ENCODE data around the gene GPBP1. TPM values are rescaled to one million over a fixed set of nuclear protein-coding genes. Genes with fewer than 3 reads are reported as not detected.
A peak's percentile ranks its signal among the peaks of the same experiment; 100 is the strongest.

The GPBP1 gene
- total and polyA plus RNA-seq, 2 donors (not counting 3 experiments of a cell fraction or from before 2014, with no cell fraction given), result 11.7 to 57.4 TPM

DNA sequence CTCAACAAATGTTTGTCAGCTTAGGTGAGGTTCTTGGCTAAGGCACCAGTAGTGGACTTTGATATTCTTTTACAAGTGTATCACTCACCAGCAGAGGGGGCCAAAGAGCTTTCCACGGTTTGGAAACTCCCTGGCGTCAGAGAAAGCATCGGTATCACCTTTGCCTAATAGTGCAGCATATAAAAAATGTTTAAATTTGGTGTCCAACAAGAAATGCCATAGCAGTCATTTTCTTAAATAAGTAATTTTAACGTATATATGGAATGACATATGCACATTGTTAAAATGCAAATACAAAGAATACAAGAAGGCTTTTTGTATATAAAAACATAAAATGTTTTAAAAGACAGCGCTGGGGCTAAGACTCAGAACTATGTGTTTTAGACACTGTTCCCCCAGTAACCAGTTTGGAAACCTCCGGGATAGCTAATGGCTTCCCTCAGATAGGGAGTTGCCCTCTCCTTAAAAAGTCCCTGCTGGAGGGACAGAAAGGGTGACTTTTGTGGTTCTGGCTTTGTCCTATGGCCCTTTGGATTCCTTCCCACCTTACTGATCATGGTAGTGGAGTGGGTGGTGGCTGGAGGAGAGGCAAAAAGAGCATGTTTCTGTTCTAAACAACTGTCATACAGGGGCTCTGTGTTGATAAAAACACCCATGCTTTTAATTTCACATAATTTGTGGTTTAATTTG lies 124.6 kb downstream of the GPBP1 start:
- peak overlapping the region; percentile 31 for H3K4me2 ChIP-seq (ENCODE audit: insufficient read depth, low read length)
- no peaks in the 10 kb centered on the region for H3K27me3 ChIP-seq (ENCODE audit: control insufficient read depth in 2 of 2, insufficient read depth in 2 of 2, low read length in 2 of 2)
- no peaks in the 10 kb centered on the region for H3K9me1 ChIP-seq (replicated peaks; ENCODE audit: control insufficient read depth, extremely low read depth, insufficient read depth, low read length)
- H3K4me3 ChIP-seq (replicated peaks in 1 of 3; ENCODE audit: insufficient read depth in 1 of 3, low read depth in 1 of 3, low read length in 3 of 3), result no peak overlapping the region
- TF ChIP-seq FOS (IDR thresholded peaks at IDR 0.05; ENCODE audit: borderline replicate concordance, insufficient read depth, low read length) (no peak), CTCF (IDR thresholded peaks at IDR 0.05; ENCODE audit: extremely low read depth in 1 of 2, insufficient read depth in 1 of 2, low read depth in 1 of 2, low read length in 2 of 2) (peak; percentile 72 to 73)
- peak overlapping the region; percentile 63 for H2AFZ ChIP-seq (ENCODE audit: low read depth, low read length)
- no peaks in the 10 kb centered on the region for H3K79me2 ChIP-seq (ENCODE audit: control insufficient read depth, insufficient read depth, low read length)
- peak; percentile 86 for DNase-seq (ENCODE audit: low read depth, low spot score)
- intact Hi-C loops (cut with micrococcal nuclease) (loop anchor here (1.0 to 5.0 kb wide), 8 partner anchors 136 to 1164 kb away; no protein-coding TSS in a partner anchor), dilution Hi-C loops (cut with MboI; ENCODE audit: extremely low pct_ligation_motif_present, low sequenced_read_pairs) (no loop called here)
- H3K9ac ChIP-seq (replicated peaks; ENCODE audit: extremely low read depth, insufficient read depth, low read length), result no peak overlapping the region
- CTCF ChIA-PET, result interaction anchor here (0.6 to 4.5 kb wide), 64 partner anchors 11 to 1551 kb away, joined by 3 to 114 read pairs (median 4); partner anchors contain the start of gene PLK2
- no TSS peak for BruUV-seq (replicated peaks)
- peak overlapping the region; percentile 47 for H3K27ac ChIP-seq (ENCODE audit: insufficient read depth, low read depth, low read length)
- H4K20me1 ChIP-seq (replicated peaks; ENCODE audit: control insufficient read depth, extremely low read depth, insufficient read depth, low read length), result no peaks in the 10 kb centered on the region
- peaks cover 10% of the 10 kb centered on the region for H3K4me1 ChIP-seq (ENCODE audit: control insufficient read depth, extremely low read depth, insufficient read depth, low read length)
- FAIRE-seq, result peak; percentile 81
- H3K9me3 ChIP-seq (replicated peaks; ENCODE audit: control insufficient read depth, insufficient read depth, low read length), result no peaks in the 10 kb centered on the region
- POLR2A ChIA-PET, result interaction anchor here (0.7 to 1.5 kb wide), 3 partner anchors 196 to 1162 kb away, joined by 3 to 17 read pairs (median 4); partner anchors contain the start of gene PLK2
- no peaks in the 10 kb centered on the region for H3K36me3 ChIP-seq (ENCODE audit: control insufficient read depth in 2 of 2, extremely low read depth in 1 of 2, insufficient read depth in 2 of 2, low read length in 2 of 2)

GRCh38 chr5:57298985-57299491 lies 125.2 kb downstream of the GPBP1 start:
- ChIA-PET CTCF (interaction anchor here (1.0 to 4.5 kb wide), 7 partner anchors 196 to 1162 kb away, joined by 4 to 114 read pairs (median 8); partner anchors contain the start of gene PLK2), POLR2A (interaction anchor here (1.5 kb wide), 1 partner anchor 1162 kb away, joined by 17 read pairs; the partner anchor contains the start of gene PLK2)
- intact Hi-C loops (cut with micrococcal nuclease) (loop anchor here (1.0 to 5.0 kb wide), 11 partner anchors 84 to 1163 kb away; no protein-coding TSS in a partner anchor), dilution Hi-C loops (cut with MboI; ENCODE audit: extremely low pct_ligation_motif_present, low sequenced_read_pairs) (no loop called here)
- Histone ChIP-seq H3K27ac (ENCODE audit: insufficient read depth, low read depth, low read length) (peak overlapping the region; percentile 47), H3K9ac (replicated peaks; ENCODE audit: extremely low read depth, insufficient read depth, low read length) (no peak overlapping the region), H3K4me3 (replicated peaks in 1 of 3; ENCODE audit: insufficient read depth in 1 of 3, low read depth in 1 of 3, low read length in 3 of 3) (no peak overlapping the region), H3K79me2 (ENCODE audit: control insufficient read depth, insufficient read depth, low read length) (no peaks in the 10 kb centered on the region), H3K9me3 (replicated peaks; ENCODE audit: control insufficient read depth, insufficient read depth, low read length) (no peaks in the 10 kb centered on the region), H3K4me2 (ENCODE audit: insufficient read depth, low read length) (peak overlapping the region; percentile 31), H3K4me1 (ENCODE audit: control insufficient read depth, extremely low read depth, insufficient read depth, low read length) (peaks cover 10% of the 10 kb centered on the region), H3K27me3 (ENCODE audit: control insufficient read depth in 2 of 2, insufficient read depth in 2 of 2, low read length in 2 of 2) (no peaks in the 10 kb centered on the region), H2AFZ (ENCODE audit: low read depth, low read length) (peak overlapping the region; percentile 69), H3K9me1 (replicated peaks; ENCODE audit: control insufficient read depth, extremely low read depth, insufficient read depth, low read length) (no peaks in the 10 kb centered on the region), H4K20me1 (replicated peaks; ENCODE audit: control insufficient read depth, extremely low read depth, insufficient read depth, low read length) (no peaks in the 10 kb centered on the region), H3K36me3 (ENCODE audit: control insufficient read depth in 2 of 2, extremely low read depth in 1 of 2, insufficient read depth in 2 of 2, low read length in 2 of 2) (no peaks in the 10 kb centered on the region)
- TF ChIP-seq FOS (IDR thresholded peaks at IDR 0.05; ENCODE audit: borderline replicate concordance, insufficient read depth, low read length), result no peak
- no peak for TF ChIP-seq EZH2 (IDR thresholded peaks at IDR 0.05; ENCODE audit: borderline replicate concordance, low read depth, low read length, severe bottlenecking)
- peak; percentile 72 for TF ChIP-seq MAX (IDR thresholded peaks at IDR 0.05; ENCODE audit: insufficient read depth, insufficient read length)
- peak; percentile 26 for TF ChIP-seq POLR2A (IDR thresholded peaks at IDR 0.05; ENCODE audit: low read depth, low read length)
- TF ChIP-seq CTCF (IDR thresholded peaks at IDR 0.05; ENCODE audit: extremely low read depth in 1 of 2, insufficient read depth in 1 of 2, low read depth in 1 of 2, low read length in 2 of 2), result peak; percentile 41 to 42
- peak; percentile 89 for DNase-seq (ENCODE audit: low read depth, low spot score)
- peak; percentile 88 for FAIRE-seq
- no TSS peak for BruUV-seq (replicated peaks)
